Lower leg skin (tissue), 4 donors: ENCODE results near the gene STRAP. TPM values are rescaled to one million over a fixed set of nuclear protein-coding genes. Genes with fewer than 3 reads are reported as not detected.

Source experiments
- DNase-seq, 2 donors: peaks; one replicate each; pipeline ENCODE4 v3.0.0-alpha.2; 2019; ENCODE audit warnings: low spot score in 2 of 2
- H3K4me3 ChIP-seq: fragments of 200-600 bp; sonication (generic); 2 replicates; pipeline ENCODE4 v1.5.1; 2017; ENCODE audit warnings: mild to moderate bottlenecking, low read depth; ENCODE audit not compliant: poor library complexity, severe bottlenecking
- POLR2A ChIP-seq, 2 donors: fragments of 450-650 bp; IDR thresholded peaks; one replicate each; pipeline ENCODE4 v1.6.1; 2016 to 2017; ENCODE audit warnings: antibody characterized with exemption in 2 of 2, mild to moderate bottlenecking in 1 of 2, moderate library complexity in 1 of 2
- WGBS, 2 donors: methylation state at CpG; one replicate each; pipeline ENCODE4 v1.1.5; 2018; 5-methylcytosine and 5-hydroxymethylcytosine counted together
- intact Hi-C: fragments of 100-400 bp; cut with DNase I; formaldehyde crosslinking; loops from one replicate; pipeline ENCODE4 v1.15.0; 2023; ENCODE audit warnings: low total_unique reads
- total RNA-seq, 4 donors: library from RNA; depleted of rRNA; stranded (reverse); fragments of >200 nt; gene quantifications; one replicate each; pipeline ENCODE4 v1.1.0, GENCODE V29; 2016
- TF ChIP-seq, protein P1 (sequence below), 3 donors: fragments of 450-650 bp; IDR thresholded peaks; one replicate each; pipeline ENCODE4 v1.5.1; 2016; ENCODE audit warnings: antibody characterized with exemption in 3 of 3, mild to moderate bottlenecking in 3 of 3, moderate library complexity in 2 of 3

Gene STRAP, protein sequence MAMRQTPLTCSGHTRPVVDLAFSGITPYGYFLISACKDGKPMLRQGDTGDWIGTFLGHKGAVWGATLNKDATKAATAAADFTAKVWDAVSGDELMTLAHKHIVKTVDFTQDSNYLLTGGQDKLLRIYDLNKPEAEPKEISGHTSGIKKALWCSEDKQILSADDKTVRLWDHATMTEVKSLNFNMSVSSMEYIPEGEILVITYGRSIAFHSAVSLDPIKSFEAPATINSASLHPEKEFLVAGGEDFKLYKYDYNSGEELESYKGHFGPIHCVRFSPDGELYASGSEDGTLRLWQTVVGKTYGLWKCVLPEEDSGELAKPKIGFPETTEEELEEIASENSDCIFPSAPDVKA
- 10 to 100 TPM; 37.5 to 52.4 (median 46.1) TPM for total RNA-seq

DNA sequence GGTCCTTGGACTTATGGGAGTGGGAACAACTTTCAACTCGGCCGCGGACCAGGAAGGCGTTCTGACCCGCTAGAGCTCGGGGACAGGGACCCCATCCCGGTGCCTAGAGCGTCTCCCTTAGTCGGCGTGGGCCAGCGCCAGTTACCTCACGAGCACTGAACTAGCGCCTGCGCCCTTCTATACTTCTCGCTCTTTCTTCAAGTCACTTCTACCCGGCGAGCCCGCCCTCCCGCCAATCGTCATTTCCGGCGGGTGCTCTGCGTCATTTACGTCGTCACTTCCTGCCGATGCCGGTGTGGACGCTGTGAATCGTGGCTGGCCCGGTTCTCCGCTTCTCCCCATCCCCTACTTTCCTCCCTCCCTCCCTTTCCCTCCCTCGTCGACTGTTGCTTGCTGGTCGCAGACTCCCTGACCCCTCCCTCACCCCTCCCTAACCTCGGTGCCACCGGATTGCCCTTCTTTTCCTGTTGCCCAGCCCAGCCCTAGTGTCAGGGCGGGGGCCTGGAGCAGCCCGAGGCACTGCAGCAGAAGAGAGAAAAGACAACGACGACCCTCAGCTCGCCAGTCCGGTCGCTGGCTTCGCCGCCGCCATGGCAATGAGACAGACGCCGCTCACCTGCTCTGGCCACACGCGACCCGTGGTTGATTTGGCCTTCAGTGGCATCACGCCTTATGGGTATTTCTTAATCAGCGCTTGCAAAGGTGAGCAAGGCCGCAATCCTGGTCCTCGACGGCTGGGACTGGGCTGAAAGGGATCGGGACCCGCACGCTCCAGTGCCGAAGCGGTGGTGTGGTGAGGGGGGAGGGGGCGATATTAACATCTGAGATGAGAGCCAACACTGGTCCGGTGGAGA, at the start of gene STRAP:
TSS of gene STRAP (plus strand) at position 270 of the 854 bp plus-strand sequence. CDS start at position 591, 321 bp downstream.
- peak within 1 kb of the TSS; percentile 70 for H3K4me3 ChIP-seq
- WGBS, 2 donors: 0 to 1% methylated on average over 48 to 58 of the region's 63 CpGs
- DNase-seq: peak; percentile 97 to 99
- peak in 1 of 2 donors; percentile 75 for TF ChIP-seq POLR2A (IDR thresholded peaks at IDR 0.05)
- TF ChIP-seq, protein P1, sequence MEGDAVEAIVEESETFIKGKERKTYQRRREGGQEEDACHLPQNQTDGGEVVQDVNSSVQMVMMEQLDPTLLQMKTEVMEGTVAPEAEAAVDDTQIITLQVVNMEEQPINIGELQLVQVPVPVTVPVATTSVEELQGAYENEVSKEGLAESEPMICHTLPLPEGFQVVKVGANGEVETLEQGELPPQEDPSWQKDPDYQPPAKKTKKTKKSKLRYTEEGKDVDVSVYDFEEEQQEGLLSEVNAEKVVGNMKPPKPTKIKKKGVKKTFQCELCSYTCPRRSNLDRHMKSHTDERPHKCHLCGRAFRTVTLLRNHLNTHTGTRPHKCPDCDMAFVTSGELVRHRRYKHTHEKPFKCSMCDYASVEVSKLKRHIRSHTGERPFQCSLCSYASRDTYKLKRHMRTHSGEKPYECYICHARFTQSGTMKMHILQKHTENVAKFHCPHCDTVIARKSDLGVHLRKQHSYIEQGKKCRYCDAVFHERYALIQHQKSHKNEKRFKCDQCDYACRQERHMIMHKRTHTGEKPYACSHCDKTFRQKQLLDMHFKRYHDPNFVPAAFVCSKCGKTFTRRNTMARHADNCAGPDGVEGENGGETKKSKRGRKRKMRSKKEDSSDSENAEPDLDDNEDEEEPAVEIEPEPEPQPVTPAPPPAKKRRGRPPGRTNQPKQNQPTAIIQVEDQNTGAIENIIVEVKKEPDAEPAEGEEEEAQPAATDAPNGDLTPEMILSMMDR (IDR thresholded peaks at IDR 0.05): no peak
- intact Hi-C loops: no loop called here

DNA sequence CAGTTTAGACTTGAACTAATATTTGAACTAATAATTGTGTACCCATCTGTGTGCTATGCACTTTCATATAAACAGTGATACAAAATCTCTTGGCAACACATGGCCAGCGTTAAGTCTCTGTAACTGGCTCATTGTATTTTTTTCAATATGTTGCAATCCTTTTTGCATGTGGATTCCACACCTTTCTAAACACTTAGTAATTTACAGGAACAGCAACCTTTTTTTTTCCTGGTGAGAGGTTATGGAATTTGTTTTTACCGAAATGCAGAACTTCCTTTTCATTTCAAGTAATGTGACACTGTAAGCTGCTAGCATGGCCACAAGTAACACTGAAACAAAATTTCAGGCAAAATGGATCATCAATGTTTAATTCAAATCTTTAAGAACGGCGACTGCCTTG, 47.6 kb upstream of the STRAP start:
- TF ChIP-seq POLR2A (IDR thresholded peaks at IDR 0.05): no peak
- TF ChIP-seq, protein P1 (IDR thresholded peaks at IDR 0.05): no peak
- H3K4me3 ChIP-seq: no peak overlapping the region
- intact Hi-C loops: no loop called here
- no peak for DNase-seq
- WGBS, 2 donors: 70 to 80% methylated on average over 4 of the region's 4 CpGs

DNA sequence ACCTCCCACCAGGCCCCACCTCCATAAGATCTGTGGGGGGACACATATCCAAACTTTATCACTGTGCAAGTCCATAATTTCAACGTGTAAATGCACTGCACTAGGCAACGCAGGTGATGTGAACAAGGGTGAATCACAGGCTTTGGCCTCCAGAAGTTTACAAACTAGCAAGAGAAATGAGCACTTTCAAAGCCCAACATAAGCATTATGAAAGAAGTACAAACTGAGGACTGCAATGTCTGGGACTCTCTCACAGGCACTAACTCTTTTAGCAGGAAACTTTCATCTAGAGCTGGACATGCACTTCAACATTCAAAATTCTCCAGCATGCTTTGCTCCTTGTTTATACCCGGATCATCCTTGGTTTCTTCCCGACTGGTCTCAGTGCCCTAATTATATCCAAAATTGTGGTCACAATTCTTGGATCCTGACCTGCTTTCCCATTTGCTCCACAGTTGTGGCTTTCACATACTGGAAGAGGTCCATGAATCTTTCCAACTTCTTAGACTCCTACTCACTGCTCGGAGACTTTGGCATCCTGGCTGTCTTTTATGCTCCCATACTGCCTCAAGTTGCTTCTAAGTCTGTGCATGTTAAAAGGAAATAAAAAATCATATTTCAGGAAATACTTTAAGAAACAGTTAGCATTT, 44.9 kb upstream of the STRAP start:
- no peak for TF ChIP-seq POLR2A (IDR thresholded peaks at IDR 0.05)
- TF ChIP-seq, protein P1 (IDR thresholded peaks at IDR 0.05): no peak
- intact Hi-C loops: no loop called here
- no peak overlapping the region for H3K4me3 ChIP-seq
- 48 to 51% methylated on average over 5 of the region's 5 CpGs for WGBS, 2 donors
- no peak for DNase-seq

DNA sequence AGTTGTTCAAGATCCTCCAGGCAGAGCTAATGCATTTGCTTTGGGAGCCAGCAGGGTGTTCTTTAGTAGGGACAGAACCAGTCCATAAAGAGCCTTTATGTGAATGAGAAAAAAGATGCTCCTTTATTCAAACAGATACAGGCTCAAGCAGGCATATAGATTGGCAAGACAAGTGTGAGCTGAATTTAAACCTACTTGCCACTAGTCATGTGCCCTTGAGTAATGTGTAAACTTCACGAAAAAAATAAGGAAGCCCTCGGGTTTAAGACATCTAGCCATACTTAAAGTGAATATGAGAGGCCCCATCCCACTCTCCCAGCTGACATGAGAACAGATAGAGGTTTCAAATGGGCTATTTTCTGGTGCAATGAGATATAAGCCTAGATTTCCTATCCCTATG, 43.1 kb upstream of the STRAP start:
- intact Hi-C loops: no loop called here
- DNase-seq: no peak
- WGBS, 2 donors: 47 to 65% methylated on average over 2 of the region's 2 CpGs
- TF ChIP-seq POLR2A (IDR thresholded peaks at IDR 0.05): no peak
- TF ChIP-seq, protein P1 (IDR thresholded peaks at IDR 0.05): no peak
- no peak overlapping the region for H3K4me3 ChIP-seq

DNA sequence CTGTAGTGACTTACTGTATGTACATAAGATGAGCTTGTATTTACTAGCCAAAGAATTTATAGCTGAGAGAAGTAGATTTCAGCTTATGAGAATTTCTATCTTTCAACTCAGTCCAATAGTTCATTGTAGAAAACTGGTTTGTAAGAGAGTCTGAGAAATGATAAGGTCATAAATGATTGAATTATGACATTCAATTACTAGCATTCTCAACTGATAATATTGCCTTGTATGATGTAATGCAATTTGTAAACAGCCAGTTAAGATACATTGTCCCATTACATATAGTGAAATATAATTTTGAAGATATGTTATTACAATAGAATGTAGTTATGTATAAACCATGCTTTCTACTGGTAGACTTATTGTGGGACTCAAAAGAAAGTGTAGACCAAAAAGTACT, 42.5 kb upstream of the STRAP start:
- intact Hi-C loops: no loop called here
- no peak for TF ChIP-seq POLR2A (IDR thresholded peaks at IDR 0.05)
- TF ChIP-seq, protein P1 (IDR thresholded peaks at IDR 0.05): no peak
- no peak overlapping the region for H3K4me3 ChIP-seq
- no peak for DNase-seq
